Stimulated activated naive CD4-positive, alpha-beta T cell treated with Interleukin-2 at 50 U/mL for 16 hours (primary cell): ENCODE data around the gene TBC1D9.

Experiments
- DNase-seq: peaks from one replicate; lab custom pipeline; 2025; lab: John Stamatoyannopoulos, UW

TBC1D9 gene

DNA sequence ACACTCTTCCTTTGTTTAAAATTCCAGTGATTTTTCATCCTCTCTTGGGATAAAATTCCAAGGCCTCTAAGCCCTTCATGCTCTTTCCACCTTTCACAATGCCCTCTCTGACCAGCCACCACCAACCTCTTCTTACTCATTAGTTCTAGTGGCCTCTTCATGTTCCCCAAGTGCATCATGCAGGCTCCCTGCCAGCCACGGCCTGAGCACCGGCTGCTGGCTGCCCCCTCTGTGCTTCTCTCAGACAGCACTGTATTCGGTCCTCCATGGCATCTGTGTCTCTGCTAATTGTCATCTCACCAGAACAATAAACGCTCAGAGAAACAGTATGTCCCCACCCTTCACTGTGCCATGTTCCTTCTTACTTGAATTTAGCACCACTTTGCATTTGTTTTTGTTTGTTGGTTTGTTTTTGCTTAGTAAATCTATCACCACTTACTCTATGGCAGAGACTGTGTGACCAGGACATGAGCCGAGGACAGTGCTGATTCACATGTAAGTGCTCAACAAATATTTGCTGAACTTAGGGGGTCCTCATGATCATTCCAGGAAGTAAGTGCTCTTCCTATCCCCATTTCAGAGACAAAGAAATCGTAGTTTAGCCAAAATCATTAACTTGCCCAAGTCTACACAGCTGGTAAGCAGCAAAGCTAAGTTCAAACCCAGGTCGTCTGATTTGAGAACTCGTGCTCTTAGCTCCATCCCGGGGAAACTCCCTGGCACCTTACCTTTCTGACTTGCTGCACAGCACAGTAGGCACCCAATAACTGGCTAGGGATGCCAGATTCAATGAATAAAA, 110.4 kb downstream of the TBC1D9 start:
- DNase-seq: no peak

DNA sequence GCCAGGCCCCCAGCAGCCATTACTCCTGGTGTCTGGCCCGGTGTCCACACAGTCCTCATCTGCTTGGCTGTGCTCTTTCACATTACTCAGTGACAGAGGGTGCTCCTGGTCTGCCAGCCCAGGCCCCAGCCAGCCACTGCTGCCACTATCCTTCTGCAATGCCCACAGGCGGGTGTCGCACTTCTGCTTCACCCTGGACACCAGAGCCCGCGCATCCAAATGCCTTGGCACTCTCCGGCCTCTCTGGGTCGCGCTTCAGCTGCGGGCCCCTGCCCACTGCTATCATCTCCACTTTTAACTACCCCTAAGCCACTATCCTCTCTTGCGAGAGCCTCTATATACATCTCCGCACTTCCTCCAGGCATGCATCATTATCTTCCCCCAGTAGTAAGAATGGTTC, 111.0 kb downstream of the TBC1D9 start:
- no peak for DNase-seq

DNA sequence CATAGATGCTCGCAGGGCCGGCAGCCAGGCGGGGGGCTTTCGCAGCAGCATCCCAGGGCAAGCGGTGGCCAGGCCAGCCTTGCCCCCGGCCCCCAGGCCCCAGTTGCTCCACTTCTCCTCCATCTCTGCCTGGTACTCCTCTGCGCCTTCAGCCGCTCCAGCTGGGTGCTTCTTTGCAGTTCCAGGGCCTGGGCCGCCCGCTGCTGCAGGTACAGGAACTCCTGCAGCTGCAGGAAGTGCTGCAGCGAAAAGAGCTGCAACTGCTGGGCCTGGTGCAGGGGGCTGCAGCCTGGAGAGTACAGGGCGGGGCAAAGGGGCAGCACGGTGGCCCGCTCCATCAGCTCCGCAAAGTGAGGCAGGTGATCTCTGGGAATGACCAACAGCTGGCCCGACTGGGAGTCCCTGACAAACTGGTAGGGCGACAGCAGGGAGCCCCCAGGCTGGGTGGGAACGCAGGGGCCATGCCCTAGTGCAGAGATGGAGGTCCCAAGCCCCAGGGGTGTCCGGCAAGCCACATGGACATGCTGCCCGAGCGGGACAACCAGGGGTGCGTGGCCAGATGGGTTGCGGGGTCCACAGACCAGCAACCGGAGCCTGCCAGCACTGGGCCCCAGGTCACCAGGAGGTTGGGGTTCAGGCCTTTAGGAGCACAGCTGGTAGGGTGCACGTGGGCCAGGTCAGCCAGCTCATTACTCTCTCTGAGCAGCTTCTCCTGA, 111.6 kb downstream of the TBC1D9 start:
- no peak for DNase-seq

DNA sequence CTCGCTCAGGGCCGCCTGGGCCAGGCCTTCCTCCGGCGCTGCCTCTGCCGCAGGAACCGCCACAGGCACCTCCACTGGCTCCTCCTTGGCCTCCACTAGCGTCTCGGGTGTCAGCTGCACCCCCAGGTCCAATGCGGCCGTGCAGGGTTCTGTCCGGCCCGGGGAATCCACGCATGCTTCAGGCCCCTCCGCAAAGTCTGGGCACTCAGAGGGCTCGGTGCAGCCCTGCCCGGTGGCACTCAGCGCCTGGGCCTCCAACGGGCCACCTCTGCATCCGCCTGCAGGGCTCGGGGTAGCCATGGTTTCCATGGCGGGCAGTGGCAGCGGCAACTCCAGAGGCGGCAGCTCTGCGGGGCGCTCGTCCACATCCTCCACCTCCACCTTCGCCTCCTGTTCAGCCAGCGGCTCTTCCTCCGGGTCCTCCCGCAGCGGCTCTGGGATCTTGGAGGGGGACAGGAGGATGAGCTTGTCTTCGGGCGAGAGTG, 112.6 kb downstream of the TBC1D9 start:
- DNase-seq: no peak

DNA sequence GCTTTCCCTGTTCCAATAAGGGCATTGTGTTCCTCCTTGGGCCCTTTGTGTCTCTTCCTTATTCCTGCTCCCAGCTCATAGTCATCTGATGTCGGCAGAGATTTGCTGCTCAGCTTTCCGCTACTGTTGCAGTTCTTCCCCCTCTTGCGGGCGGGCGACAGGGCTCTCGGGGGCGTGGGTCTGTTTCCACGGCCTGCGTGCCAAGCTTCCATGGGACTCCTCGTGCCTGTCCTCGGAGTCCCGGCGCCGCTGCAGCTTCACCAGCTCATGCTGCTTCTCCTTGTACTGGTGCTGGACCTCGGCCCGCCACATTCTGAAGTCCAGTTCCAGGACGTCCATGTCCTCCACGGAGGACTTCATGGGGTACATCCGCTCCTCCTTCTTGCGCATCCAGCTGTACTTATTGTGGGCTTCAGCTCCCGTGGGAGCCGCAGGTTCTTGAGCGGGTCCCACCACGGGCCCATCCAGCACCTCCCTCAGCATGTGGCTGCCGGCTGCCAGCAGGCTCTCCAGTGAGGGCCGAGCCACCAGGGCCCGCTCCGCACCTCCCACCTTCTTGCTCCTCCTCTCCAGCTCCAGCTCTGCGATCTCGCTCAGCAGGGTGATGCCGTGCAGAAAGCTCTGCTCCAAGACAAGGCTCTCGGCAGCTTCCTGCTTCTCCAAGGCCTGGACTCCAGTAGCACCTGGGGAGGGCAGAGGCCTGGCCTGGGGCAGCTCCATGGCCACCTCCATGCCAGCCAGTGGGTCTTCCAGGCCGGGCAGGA, 113.3 kb downstream of the TBC1D9 start:
- DNase-seq: no peak

DNA sequence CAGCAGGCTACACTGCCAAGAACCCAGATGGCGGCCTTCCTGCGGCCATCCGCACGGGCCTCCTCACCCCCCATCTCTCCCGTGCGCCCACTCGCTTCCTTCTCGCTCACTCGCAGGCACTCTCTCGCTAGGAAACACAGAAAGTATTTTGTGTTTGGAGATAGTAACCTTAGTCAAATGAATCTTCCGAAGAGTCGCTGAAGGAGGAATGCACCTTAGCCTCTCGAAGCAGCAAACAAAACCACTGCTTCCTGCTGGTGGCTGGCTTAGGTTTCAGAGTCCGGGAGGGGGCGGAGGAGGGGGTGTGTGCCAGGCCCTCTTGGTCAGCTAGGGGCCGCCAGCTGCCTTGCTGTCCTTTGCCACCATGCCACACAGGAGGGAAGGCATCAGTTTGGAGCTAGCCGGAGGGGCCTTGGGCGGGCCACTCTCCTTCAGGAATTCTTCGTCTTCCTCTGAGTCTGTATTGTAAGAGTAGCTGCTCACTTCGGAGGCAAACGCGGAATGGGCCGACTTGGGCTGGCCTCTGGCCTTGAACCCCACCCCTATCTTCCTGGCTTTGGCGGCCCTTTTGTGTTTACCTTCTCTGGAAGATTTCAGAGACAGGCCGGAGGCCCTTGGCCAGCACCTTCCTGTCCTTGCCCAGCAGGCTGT, 114.3 kb downstream of the TBC1D9 start:
- no peak for DNase-seq

DNA sequence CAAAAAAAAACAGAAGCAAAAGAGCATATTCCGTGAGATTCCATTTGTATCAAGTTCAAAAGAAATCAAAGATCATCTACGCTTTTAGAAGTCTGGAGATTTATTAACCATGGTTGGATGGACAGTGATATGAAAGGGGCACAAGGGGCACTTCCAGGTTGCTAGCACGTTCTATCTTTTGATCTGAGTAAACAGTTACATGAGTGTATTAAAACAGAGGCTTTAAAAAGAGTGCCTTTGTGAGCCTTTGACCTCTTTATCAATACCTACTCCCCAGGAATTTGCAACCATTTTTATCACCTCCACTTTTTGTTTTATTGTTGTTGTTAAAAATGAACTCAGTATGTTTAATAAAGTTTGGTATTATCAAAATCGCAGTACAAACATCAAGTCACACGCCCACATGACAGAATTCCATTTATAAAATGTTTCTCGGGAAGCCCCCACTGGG, 115.1 kb downstream of the TBC1D9 start:
- DNase-seq: no peak

DNA sequence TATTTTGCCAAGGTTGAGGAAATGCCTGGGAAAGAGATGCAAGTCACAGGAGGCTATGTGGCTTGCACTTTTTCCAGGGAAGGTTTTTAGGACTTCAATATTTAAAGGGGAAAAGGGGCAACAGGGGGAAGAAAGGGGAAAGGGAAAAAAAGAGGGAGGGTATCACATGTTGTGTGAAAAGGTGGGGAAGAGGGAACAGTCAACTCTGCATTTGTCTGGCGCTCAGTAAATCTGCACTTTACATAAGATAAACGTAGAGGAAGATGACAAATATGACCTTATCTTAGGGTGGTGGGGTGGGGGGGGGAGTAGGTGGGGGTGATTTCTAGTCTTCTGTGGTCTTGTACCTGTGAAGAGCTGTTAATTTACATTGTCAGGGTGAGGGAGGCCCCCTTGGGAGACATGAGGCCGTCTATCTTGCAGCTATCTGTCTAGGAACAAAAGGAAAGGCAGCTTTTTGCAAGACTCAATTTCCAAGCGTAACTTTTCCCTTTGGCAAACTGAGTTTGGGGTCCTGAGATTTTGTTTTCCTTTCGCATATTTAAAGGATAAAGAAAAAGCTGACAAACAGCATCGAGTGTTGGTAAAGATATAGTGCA, 115.9 kb downstream of the TBC1D9 start:
- no peak for DNase-seq

DNA sequence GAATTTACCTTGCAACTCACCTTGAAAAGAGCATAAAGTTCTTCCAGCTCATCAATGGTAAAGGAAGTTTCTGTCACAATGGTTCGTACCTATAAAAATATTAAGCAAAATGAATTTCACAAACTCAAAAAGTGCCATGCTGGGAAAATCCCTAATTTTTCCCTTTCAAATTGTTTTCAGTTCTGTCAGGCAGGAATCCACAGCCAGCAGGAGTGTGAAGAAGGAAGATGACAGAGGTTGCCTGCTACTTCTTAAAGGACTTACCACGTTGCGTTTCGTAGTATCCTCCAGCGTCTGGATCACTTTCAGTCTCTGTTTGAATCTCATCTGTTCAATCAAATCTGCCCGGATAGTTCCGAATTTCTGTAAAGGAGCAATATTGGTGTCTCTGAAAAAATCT, 117.1 kb downstream of the TBC1D9 start:
- no peak for DNase-seq

DNA sequence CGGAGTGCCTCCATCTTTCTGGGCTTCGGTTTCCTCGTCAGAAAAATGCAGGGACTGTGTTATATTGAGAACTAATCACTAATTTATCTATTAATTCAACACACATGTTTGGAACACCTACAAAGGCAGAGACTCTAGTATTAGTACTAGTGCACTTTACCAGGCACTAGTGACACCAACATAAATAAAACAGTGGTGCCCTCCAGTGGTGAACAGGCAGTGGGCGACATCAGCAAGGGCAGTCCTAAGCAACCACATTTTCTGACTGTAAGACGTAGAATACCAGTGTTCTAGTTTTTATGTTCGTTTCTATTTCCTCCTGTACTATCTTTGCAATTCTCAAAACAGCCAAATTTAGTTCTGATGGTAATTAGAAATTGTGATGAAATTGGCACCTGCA, 118.3 kb downstream of the TBC1D9 start:
- no peak for DNase-seq

DNA sequence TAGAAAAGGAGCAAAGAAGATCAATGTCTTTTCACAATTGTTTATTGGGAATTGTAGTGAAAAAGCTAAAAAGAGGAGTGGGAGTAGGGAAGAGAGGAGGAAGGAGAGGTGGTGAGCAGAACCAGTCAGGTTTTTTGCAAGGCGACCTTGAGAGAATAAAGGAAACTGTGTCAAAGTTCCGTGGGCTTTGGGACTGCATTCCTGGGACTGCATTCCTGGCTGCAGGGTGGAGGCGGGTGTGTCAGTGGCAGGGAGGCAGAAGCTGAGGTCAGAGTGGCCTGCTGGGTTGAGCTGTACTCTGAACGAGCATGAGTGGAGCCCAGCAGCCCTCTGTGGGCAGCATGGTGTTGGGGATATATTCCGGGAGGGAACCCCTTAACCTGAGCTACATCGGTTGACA, 120.6 kb downstream of the TBC1D9 start:
- no peak for DNase-seq

DNA sequence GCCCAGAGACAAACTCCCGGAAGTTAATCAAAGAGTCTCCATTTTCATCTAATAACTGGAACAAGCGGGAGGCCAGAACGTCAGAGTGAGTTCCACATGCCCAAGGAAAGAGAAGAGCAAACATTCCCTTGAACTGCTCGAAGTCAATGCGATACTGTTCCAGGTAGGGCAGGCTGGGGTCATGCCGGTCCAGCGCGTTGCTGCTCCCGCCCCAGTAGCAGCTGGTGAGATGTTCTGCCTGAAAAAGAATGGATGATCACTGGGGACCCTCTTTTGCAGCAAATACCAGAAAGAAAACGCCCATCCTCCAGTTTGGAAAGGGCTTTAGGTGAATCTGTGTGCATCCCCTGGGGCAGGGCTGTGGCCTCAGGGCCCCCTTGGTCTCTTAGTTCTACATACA, 122.2 kb downstream of the TBC1D9 start:
- no peak for DNase-seq

DNA sequence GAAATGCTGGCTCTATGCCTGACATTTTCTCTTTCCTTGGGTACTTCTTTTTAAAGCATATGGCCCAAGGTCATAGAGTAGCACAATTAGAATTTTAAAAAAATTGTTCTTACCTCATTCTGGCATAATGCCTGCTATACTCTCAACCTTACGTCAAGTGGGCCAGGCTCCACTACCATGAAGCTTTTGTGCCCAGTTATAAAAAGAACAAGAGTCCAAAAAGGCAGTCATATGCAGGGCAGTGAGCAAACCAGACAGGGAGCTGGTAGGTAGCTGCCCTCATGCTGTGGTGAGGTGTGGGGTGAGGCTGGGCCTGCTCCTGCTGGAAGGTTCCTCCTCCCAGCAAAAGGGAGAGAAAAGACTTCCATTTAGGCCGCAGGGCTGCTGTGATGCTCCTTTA, 123.1 kb downstream of the TBC1D9 start:
- DNase-seq: no peak

DNA sequence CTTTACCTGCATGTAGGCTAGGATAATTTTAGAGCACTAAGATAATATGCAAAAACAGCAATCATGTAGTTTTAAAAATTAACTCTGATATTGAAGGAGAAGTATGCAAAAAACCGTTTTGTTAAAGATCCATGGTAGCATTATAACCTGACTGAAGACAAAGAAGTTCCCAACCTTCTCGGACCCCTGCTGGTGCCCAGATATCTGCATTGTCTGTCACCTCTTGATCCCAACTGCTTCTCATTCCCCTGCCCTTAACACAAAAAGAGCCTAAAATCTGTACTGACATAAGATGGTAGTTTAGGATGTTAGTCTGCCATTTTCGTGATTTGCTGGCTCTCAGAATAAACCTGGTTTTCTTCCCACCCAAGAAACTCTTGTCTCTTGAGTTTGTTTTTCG, 125.9 kb downstream of the TBC1D9 start:
- no peak for DNase-seq

DNA sequence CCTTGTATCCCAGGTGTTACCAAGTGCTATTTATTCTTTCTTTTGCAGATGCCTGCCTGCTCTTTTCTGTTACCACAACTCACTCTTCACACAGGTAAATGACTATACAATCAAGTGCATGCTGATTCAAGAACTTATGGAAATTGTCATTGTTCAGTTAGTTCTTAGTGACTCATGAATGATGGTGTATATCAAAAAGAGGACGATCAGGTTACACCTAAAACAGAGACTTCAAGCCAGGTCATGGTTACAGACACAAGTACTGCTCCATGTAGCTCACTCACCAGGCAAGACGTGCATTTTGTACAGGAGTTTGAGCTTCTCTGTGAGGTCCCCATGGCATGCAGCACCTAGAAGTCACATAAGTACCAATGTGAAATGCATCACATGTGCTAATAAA, 128.2 kb downstream of the TBC1D9 start:
- no peak for DNase-seq

DNA sequence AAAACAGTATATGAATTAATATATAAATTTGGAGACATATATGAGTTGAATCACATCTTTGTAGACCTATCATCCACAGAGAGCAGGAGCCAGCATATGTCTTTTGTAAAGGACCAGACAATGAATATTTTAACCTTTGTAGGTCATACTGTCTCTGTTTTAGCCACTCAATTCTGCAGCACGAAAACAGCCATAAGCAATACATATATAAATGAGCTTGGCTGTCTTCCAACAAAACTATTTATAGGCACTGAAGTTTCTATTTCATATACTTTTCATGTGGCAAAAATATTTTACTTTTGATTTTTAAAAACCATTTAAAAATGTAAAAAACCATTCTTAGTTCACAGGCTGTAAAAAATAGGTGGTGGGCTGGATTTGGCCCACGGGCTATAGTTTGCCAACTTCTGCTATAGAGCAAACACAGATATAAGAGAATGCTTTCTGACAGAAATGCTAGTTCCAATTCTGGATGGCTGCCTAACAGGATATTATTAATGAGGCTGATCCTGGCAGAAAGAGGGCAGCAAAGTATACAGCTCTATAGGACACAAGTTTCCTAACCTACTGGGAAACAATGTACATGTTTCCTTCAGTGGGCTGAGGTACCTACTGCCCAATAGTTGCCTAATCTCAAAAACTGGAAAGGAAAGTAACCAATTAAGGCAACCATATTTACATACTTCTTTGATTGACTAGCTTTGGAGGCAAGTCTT, 129.4 kb downstream of the TBC1D9 start:
- no peak for DNase-seq

DNA sequence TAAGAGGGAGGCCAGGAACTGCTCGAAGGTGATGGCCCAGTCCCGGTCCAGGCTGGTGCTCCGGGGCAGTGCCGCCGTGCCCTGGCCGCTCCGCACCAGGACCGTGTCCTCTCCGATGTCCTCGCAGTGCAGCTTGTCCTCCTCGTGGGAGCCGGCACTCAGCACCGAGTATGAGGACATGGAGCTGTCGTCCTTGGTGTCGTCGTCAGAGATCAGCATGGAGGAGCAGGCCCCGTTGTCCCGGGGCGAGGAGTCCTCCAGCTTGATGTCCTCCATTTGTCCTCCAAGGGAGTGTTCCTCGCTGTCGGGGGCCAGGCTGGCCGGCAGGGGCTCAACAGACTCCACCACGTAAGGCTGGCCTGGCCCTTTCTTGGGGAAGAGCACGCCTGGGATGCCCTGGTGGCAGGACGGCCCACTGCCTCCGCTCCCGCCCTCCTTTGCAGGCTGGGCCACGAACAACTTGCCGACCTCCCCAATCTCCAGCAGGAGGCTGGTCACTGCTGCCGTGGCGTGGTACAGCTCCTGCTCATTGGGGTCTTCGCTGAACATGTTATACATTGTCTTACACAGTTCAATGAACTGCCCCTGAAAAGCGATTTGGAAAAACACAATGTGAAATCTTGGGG, 133.7 kb downstream of the TBC1D9 start:
- no peak for DNase-seq

DNA sequence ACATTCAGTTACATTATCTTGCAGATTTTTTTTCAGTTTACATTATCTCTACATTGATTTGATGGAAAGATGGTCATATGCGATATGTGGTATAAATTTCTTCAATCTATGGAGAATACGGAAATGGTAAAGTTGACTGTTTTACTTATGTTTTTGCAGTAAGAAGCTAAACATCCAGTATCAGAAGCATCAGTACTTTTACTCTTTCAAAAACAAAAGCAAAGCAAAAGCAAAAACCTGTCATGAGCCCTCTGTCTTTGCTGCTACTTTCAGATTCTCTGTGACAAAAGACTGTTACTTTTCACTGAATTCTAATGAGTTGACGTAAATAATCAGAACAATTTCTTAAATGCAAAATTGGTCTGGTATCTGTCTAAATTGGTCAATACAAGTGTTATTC, 135.0 kb downstream of the TBC1D9 start:
- no peak for DNase-seq

DNA sequence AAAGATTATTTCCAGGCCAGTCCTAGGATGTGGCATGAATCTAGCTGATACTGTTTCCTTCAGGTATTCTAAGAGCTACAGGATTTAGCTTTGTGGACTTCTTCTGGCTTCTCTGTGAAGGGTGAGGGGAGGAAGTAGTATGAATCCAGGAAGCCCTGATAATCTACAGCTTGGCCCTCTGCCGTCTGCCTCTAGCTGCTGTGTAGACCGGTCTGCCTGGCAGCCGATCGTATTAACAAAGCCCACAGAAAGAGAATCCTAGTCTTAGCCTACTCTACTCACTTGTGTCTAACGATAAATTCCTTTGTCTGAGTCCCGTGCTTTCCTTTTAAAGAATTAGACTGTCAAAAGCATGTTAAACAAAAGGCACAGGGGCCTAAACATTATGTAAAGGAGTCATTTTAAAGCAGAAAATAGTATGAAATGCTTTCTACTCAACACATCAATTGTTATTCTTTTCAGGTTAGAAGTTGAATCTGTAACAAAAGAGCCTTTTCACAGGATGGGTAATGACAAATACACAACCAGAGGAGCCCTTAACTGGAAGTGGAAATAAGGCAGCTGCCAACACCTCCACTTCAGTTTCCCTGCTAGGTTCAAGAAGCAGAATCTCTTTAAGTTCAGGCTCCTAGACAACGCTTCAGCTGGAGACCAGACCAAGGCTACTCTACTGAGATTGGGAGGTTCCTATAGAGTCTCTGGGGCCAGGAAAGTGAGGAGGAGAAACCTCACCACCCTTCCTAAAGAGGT, 138.5 kb downstream of the TBC1D9 start:
- DNase-seq: no peak

DNA sequence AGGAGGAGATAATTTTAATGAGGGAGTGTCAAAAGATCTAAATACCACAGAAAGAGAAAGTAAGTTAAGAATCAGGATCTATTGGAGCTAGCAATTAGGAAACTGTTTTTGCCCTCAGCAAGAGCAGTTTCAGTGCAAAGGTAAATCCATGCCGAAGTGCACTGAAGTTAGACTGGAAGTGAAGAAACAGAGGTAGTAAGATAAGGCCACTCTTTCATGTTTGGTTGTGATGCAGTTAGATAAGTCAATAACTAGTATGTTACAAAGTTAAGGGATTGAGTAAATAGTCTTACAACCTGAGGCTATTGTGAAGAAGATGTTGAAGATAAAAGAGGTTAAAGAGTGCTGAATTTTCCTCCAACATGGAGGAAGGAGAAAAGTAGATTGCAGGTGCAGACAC, 140.7 kb downstream of the TBC1D9 start:
- no peak for DNase-seq
